IMR-90 (cell line): ENCODE measurements around the gene NUTM2F.
"Not testable (repeated sequence)": the region's sequence is repeated elsewhere in the genome, so short reads cannot be mapped to it uniquely, and the experiment has no call there.

ENCODE experiments used
- BHLHE40 ChIP-seq: fragments of 150-350 bp; IDR thresholded peaks from 2 replicates; pipeline ENCODE4 v1.6.1; 2016; ENCODE audit warnings: mild to moderate bottlenecking, low read depth, low read length
- FOS ChIP-seq: fragments of 150-350 bp; IDR thresholded peaks from 2 replicates; pipeline ENCODE4 v1.6.1; 2016; ENCODE audit warnings: low read depth, low read length
- MAFK ChIP-seq: IDR thresholded peaks from 2 replicates; pipeline ENCODE4 v1.6.1; 2012; ENCODE audit warnings: low read depth, low read length, improper control_type of control experiment
- MAZ ChIP-seq: IDR thresholded peaks from 2 replicates; pipeline ENCODE4 v1.6.1; 2012; ENCODE audit warnings: low read depth, mild to moderate bottlenecking, low read length, improper control_type of control experiment, moderate library complexity, borderline replicate concordance
- MXI1 ChIP-seq: IDR thresholded peaks from 2 replicates; pipeline ENCODE4 v1.6.1; 2012; ENCODE audit warnings: low read depth, mild to moderate bottlenecking, low read length, moderate library complexity, borderline replicate concordance
- POLR2A ChIP-seq: IDR thresholded peaks from 2 replicates; pipeline ENCODE4 v1.6.1; 2012; ENCODE audit warnings: mild to moderate bottlenecking, low read depth, low read length
- RAD21 ChIP-seq: IDR thresholded peaks from 2 replicates; pipeline ENCODE4 v1.6.1; 2012; ENCODE audit warnings: low read length, improper control_type of control experiment
- SMC3 ChIP-seq: fragments of 150-350 bp; IDR thresholded peaks from 2 replicates; pipeline ENCODE4 v1.6.1; 2016; ENCODE audit warnings: low read depth, mild to moderate bottlenecking, antibody characterized with exemption, low read length, moderate library complexity
- TF ChIP-seq, protein P1 (sequence below): conservative IDR thresholded peaks from 2 replicates; pipeline ENCODE4 v1.5.1; 2012; ENCODE audit warnings: mild to moderate bottlenecking, low read depth, low read length, improper control_type of control experiment
- TF ChIP-seq, protein P2 (sequence below): fragments of 150-350 bp; IDR thresholded peaks from 2 replicates; pipeline ENCODE4 v1.6.1; 2016; ENCODE audit warnings: low read depth, mild to moderate bottlenecking, low read length, moderate library complexity, borderline replicate concordance

DNA sequence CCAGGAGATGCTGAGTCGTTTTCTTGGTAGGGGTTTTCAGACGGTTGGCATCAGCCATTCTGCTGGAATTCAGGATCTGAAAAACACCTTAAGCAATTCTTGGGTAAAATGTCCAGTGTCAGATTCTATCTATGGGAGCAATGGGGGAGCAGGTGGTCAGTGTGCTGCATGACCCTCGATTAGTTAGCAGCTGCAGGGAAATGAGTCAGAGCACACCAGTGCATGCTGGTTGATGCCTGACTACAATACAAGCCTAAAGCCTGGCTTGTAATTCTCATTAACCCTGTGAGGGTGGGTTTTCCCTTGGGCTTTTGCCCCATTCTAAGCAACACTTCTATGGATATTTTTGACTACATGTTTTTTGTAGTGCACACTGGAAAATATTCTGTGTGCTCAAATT lies 20.3 kb upstream of the NUTM2F start:
- TF ChIP-seq, protein P1, sequence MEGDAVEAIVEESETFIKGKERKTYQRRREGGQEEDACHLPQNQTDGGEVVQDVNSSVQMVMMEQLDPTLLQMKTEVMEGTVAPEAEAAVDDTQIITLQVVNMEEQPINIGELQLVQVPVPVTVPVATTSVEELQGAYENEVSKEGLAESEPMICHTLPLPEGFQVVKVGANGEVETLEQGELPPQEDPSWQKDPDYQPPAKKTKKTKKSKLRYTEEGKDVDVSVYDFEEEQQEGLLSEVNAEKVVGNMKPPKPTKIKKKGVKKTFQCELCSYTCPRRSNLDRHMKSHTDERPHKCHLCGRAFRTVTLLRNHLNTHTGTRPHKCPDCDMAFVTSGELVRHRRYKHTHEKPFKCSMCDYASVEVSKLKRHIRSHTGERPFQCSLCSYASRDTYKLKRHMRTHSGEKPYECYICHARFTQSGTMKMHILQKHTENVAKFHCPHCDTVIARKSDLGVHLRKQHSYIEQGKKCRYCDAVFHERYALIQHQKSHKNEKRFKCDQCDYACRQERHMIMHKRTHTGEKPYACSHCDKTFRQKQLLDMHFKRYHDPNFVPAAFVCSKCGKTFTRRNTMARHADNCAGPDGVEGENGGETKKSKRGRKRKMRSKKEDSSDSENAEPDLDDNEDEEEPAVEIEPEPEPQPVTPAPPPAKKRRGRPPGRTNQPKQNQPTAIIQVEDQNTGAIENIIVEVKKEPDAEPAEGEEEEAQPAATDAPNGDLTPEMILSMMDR = not testable (repeated sequence)
- TF ChIP-seq POLR2A, SMC3, FOS, RAD21, MAFK, MAZ, MXI1, BHLHE40: not testable (repeated sequence)
- TF ChIP-seq, protein P2, sequence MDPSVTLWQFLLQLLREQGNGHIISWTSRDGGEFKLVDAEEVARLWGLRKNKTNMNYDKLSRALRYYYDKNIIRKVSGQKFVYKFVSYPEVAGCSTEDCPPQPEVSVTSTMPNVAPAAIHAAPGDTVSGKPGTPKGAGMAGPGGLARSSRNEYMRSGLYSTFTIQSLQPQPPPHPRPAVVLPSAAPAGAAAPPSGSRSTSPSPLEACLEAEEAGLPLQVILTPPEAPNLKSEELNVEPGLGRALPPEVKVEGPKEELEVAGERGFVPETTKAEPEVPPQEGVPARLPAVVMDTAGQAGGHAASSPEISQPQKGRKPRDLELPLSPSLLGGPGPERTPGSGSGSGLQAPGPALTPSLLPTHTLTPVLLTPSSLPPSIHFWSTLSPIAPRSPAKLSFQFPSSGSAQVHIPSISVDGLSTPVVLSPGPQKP = not testable (repeated sequence)
